ENCODE results near the gene BBS9.

GRCh38 chr7:33221390-33221789, 92.0 kb downstream of the BBS9 start:
- TF ChIP-seq CTCF (IDR thresholded peaks at IDR 0.05) (no peak), POLR2A (IDR thresholded peaks at IDR 0.05) (no peak), POLR2AphosphoS5 (IDR thresholded peaks at IDR 0.05; ENCODE audit: insufficient read depth in 1 of 2, low read depth in 1 of 2) (no peak)
